Measurements from ENCODE around the gene PRKCA.
A peak's percentile ranks its signal among the peaks of the same experiment; 100 is the strongest.

Gene PRKCA

DNA sequence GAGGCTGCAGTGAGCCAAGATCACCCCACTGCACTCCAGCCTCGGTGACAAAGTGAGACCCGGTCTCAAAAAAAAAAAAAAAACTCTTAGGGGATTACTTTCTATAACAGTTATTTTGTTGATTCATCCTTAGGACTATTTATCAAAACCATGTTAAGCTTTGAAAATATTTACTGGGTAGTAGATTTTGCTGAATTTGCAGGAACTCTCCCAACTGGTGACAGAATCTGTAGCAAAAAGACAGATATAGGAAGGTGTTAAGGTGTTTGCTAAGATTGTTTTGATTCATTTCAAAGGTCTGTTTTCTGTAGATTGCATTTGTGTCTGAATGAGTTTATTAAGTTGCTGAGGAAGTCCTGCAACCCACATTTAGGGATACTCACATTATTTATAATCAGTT lies 192.6 kb downstream of the PRKCA start:
- DNase-seq = no peak

GRCh38 chr17:66496306-66496705 lies 193.9 kb downstream of the PRKCA start:
- no peak for DNase-seq

DNA sequence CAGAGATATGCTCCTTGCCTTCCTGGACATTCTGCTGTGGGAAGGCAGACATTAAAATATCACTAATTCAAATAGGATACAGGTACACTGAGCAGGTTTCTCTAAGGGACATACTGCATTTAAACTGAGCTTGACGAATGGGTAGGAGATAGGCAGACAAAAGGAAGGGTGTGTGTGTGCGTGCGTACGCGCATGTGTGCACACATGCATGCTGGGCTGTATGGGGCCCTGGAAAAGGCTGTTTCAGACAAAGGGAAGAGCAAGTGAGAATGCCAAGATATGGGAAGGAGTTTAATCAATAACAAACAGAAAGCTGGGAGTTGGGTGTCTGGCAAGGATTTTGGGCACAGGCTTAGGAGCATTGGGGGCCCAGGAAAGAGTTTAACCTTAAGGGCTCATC lies 196.2 kb downstream of the PRKCA start:
- no peak for DNase-seq

DNA sequence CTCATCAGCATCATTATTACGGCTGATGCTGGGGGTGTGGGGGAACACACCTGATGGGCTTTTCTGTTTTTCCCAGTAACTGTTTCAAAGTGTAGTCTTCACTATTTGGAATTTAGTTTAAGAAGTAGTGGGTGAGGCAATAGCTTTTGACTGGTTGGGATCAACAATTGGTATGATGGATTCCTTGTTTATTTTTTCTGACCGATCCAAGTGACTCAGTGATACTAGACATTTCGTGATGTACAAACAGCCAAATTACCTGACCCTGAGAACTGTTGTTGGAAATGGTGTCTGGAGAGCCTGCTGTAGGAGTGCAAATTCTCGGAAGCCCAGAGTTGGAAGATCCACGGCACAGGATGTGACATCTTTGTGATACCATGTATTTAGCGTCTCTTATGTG lies 204.2 kb downstream of the PRKCA start:
- no peak for DNase-seq

- no peak for DNase-seq
These were observed 204.9 kb downstream of the PRKCA start for GRCh38 chr17:66507103-66507923.

- no peak for DNase-seq
These were observed 205.8 kb downstream of the PRKCA start for GRCh38 chr17:66507982-66508760.

- peak; percentile 80 for DNase-seq
These were observed 206.8 kb downstream of the PRKCA start for GRCh38 chr17:66508896-66509844.

DNA sequence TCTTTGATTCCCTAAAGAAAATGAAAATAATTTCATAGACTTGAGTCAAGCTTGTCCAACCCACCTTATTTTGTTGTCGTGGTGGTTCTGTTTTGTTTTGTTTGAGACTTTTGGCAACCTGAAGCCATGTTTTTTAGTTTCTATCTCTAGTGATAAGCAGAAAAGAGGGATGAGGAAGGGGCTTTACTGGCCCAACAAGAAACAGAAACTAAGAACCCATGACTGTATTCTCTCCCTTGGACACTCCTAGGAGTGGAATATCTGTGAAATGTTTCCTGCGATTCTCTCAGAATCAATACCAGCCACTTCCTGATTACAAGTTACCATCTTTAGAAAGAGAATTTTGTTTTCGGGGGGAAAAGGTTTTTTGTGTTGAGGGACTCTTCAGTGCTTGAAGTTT lies 207.5 kb downstream of the PRKCA start:
- no peak for DNase-seq

DNA sequence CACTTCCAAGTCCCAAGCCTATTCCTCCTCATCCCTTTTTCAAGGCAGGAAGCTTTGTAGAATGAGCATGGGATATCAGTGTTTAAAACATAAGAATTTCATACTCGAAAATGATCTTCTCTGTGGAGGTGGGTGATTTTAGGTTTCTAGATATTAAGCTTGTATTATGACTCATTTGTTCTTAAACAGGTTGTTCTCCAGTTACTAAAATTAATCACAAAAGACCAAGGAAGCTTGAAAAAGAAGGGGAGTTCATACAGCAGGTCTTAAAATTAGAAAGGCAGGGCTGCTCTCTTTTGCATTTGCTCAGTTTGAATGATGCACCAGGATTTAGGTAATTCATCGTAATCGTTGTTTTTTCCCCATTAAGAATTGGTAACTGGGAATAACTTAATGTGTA lies 208.7 kb downstream of the PRKCA start:
- no peak for DNase-seq

- no peak for DNase-seq
These were observed 211.9 kb downstream of the PRKCA start for GRCh38 chr17:66514227-66514806.

GRCh38 chr17:66515974-66516373 lies 213.6 kb downstream of the PRKCA start:
- no peak for DNase-seq

GRCh38 chr17:66517336-66518009 lies 215.1 kb downstream of the PRKCA start:
- DNase-seq = no peak

DNA sequence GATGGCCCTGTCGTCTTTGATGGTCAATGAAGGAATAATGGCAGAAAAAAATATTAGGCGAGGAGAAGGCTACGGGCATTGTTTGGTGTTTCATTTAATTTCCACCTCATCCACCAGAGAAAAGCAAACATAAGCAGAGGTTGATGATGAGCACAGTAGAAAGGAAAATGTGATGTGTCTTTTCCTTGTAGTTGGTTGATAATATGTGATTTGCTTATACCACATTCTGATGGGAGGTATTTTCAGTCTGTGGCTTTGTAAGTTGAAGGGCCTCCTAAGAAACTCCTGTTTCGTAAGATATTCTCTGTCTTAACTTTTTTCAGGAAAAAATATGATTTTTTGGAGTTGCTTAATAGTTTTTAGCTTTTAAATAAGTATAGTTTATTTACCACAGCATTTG lies 215.7 kb downstream of the PRKCA start:
- DNase-seq = no peak

- peak; percentile 20 for DNase-seq
These were observed 216.3 kb downstream of the PRKCA start for GRCh38 chr17:66518677-66519076.

DNA sequence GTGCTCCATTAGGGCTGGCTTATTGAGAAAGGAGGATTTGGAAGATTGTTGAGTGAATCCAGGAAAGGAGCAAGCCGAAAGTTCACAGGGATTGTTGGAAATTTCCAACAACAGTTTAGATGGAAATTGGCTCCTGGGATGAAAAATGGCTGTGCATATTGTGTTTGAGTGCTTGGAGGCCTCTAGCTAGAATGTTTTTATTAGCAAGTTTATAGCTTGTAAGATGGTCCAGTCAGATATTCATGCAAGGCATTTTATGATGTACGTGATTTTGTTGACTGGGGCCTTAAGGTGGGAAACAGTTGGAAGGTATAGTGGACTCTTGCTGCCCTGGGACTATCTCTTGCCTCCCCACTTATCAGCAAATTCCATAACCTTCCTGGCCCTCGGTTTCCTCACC lies 216.7 kb downstream of the PRKCA start:
- no peak for DNase-seq

DNA sequence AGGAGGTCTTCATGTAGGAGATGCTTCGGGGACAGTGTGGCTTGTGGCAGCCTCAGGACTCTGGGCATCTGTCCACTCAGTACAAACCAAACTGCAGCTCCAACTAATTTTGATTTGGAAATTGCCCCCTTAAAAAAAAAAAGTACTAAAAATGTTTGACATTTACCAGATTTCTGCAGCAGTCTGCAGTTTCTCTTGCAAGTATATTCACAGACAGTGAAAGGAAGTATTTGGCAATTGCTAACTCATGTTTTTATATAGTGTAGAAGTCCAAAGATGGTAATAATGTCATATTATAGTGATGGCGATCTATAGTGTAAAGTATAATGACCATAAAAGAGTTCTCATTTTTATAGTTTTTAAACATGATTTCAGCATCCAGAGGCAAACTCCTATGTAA lies 218.6 kb downstream of the PRKCA start:
- DNase-seq = no peak

DNA sequence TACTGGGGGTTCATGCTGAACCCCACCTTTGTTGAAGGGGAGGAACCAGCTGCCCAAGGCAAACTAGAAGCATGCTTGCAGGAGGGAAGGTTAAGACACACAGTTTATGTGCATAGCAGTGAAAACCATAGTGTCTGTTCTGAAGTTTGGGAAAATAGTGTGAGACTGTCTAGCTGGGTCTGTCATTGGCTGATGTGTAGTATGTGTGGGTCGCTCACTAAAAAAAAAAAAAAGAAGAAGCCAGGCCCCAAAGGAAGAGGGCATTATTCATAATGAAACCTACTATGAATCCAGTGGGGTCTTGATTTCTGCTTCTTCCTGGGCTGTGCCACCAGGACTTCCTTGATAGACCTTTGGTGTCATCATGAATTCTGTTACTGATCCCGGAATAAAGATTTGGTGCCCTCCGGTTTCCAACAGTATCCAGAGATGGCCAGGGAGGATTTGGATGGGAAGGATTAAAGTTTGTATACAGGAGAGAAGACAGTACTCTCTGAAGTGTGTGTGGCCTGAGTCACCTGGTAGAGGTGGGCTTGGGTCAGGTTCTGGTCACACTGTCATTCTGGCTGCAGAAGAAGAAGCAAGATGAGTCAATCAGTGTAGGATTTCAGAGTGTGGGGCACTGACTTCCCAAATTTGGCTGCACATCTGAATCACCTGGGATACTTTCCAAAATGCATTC lies 220.3 kb downstream of the PRKCA start:
- no peak for DNase-seq

- no peak for DNase-seq
These were observed 221.2 kb downstream of the PRKCA start for GRCh38 chr17:66523378-66524200.

GRCh38 chr17:66524877-66525276 lies 222.5 kb downstream of the PRKCA start:
- DNase-seq = no peak

DNA sequence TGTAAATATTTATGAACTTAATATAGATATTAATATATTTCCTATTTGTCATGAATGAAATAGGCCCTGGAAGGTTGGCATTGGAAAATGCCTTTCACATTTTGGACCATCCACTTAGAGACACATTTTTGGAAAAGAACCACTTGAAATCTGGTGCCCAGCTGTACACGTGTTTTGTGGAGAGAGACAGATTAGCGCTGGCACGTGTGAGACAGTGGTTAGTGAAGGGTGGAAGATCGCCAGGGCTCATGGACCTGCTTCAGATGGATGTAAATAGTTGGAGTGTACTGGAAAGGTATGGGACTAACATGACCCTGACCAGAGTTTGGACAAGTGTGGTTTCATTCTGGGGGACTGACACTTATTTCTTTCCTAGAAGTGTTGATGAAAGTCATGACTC lies 222.9 kb downstream of the PRKCA start:
- DNase-seq = no peak

DNA sequence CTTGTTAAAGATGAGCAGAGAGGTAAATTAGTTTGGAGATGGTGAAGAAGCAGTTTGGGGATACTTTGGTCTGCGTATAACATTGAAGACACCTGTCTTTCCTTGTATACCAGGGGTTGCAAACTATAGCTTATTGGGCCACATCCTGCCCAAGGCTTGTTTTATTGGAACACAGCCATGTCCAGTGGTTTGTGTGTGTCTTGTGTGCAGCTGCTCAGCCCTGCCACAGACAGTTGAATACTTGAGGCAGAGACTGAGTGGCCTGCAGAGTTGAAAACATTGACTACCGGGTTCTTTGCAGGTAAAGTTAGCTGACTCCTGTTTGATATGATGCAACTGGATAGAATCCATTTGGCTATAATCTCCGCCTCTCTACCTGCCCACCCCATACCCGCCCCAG lies 224.4 kb downstream of the PRKCA start:
- peak; percentile 13 for DNase-seq
